Nephron (organoid): Measurements from ENCODE around the gene OLIG3.

Experiments
- H3K27ac Mint-ChIP-seq, 3 experiments: 2 replicates each; pipeline ENCODE4 v1.8.0; 2020; ENCODE audit warnings: mixed read lengths in 3 of 3, mild to moderate bottlenecking in 2 of 3, moderate library complexity in 1 of 3
- H3K27me3 Mint-ChIP-seq: 2 replicates; pipeline ENCODE4 v1.8.0; 2021; ENCODE audit warnings: low read depth, mild to moderate bottlenecking, moderate library complexity, mixed read lengths
- H3K36me3 Mint-ChIP-seq: 2 replicates; pipeline ENCODE4 v1.8.0; 2020; ENCODE audit warnings: low read depth, mixed read lengths
- H3K4me1 Mint-ChIP-seq: 2 replicates; pipeline ENCODE4 v1.8.0; 2020; ENCODE audit warnings: mixed read lengths
- H3K4me3 Mint-ChIP-seq, 3 experiments: 2 replicates each; pipeline ENCODE4 v1.8.0; 2020; ENCODE audit warnings: mild to moderate bottlenecking in 3 of 3, mixed read lengths in 3 of 3, moderate library complexity in 2 of 3
- H3K9me3 Mint-ChIP-seq: 2 replicates; pipeline ENCODE4 v1.8.0; 2020; ENCODE audit warnings: mixed read lengths
- TF ChIP-seq, protein P1 (sequence below), 3 experiments: fragments of 200-600 bp; sonication (generic); IDR thresholded peaks; one replicate each; pipeline ENCODE4 v1.5.0; 2021; ENCODE audit warnings: antibody characterized with exemption in 3 of 3; ENCODE audit not compliant: unreplicated experiment in 3 of 3

OLIG3 gene

DNA sequence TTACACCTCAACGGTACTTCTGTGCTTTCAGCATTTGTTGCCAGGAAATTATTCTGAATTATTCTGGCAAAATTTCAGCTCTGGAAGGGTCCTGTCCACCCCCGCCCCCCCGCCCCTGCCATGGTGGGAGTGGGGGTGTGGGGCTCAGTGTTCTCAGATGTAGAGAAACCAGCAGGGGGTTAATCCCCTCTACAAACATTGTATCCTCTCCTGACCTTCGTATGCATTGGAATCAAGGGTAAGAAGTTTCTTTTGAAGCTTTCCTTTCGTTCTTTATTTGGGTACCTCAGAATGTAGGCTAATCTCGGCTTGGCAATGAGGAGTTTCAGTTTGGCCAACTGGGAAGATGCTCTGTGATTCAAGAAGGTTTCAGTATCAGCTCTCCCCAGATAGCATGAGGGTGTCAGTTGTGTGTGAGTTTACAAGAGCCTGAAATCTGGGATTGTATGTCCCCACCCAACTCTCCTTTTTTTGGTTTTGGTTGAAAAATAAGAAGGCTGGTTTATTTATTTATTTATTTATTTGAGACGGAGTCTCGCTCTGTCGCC, 25.5 kb upstream of the OLIG3 start:
- Mint-ChIP-seq H3K36me3 (no peaks in the 10 kb centered on the region), H3K9me3 (no peaks in the 10 kb centered on the region), H3K27me3 (peaks cover 66% of the 10 kb centered on the region), H3K27ac (no peak overlapping the region), H3K4me1 (no peaks in the 10 kb centered on the region), H3K4me3 (no peak overlapping the region)
- TF ChIP-seq, protein P1, sequence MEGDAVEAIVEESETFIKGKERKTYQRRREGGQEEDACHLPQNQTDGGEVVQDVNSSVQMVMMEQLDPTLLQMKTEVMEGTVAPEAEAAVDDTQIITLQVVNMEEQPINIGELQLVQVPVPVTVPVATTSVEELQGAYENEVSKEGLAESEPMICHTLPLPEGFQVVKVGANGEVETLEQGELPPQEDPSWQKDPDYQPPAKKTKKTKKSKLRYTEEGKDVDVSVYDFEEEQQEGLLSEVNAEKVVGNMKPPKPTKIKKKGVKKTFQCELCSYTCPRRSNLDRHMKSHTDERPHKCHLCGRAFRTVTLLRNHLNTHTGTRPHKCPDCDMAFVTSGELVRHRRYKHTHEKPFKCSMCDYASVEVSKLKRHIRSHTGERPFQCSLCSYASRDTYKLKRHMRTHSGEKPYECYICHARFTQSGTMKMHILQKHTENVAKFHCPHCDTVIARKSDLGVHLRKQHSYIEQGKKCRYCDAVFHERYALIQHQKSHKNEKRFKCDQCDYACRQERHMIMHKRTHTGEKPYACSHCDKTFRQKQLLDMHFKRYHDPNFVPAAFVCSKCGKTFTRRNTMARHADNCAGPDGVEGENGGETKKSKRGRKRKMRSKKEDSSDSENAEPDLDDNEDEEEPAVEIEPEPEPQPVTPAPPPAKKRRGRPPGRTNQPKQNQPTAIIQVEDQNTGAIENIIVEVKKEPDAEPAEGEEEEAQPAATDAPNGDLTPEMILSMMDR (IDR thresholded peaks at IDR 0.05; ENCODE audit: unreplicated experiment in 3 of 3): no peak

DNA sequence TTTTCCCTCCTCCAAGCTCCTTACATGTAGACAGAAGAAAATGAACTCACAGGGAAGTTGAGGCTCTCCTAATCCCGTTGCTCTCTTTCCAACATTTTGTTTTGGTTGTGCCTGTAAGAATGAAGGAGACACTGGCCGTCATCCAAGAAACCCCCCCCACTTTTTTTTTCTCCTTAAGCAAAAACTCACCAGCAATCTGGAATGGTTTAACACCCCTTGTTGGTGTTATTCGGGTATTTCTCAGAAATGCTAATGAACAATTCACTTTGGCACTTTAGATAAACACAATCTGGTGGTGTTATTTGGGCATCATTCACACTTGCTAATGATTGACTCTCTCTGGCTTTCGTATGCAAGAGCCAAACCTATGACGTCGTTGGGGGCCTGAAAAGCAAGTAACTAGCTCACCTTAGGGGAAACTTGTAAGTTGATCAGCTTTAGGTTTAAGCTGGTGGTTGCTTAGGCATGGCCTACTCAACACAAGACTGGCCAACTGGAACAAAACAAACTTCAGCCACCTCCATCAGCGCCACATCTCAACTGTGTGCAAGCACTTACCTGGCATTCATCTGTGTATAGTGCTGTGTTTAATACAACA, 24.3 kb upstream of the OLIG3 start:
- H3K4me3 Mint-ChIP-seq: no peak overlapping the region
- peaks cover 71% of the 10 kb centered on the region for H3K27me3 Mint-ChIP-seq
- no peaks in the 10 kb centered on the region for H3K9me3 Mint-ChIP-seq
- H3K36me3 Mint-ChIP-seq: no peaks in the 10 kb centered on the region
- TF ChIP-seq, protein P1 (IDR thresholded peaks at IDR 0.05; ENCODE audit: unreplicated experiment in 3 of 3): no peak
- H3K4me1 Mint-ChIP-seq: no peaks in the 10 kb centered on the region
- no peak overlapping the region for H3K27ac Mint-ChIP-seq

DNA sequence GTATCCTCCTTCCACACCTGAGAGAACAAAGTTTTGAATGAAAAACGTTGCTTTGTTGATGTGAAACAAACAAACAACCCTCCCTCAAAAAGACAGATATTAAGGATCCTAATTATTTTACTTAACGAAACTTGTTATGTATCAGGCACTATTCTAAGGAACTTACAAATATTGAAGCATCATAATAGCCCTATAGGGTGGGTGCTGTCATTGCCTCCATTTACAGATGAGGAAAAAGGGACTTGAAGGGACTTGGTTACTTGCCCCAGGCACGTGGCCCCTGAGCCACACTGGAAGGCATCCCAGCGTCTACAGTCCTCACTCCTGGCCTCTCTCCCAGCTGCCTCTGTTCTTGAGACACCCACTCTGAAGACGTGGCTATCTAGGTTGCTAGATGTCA, 20.2 kb upstream of the OLIG3 start:
- no peaks in the 10 kb centered on the region for H3K4me1 Mint-ChIP-seq
- H3K27ac Mint-ChIP-seq: no peak overlapping the region
- no peaks in the 10 kb centered on the region for H3K9me3 Mint-ChIP-seq
- no peaks in the 10 kb centered on the region for H3K36me3 Mint-ChIP-seq
- H3K4me3 Mint-ChIP-seq: no peak overlapping the region
- peaks cover 83% of the 10 kb centered on the region for H3K27me3 Mint-ChIP-seq
- TF ChIP-seq, protein P1 (IDR thresholded peaks at IDR 0.05; ENCODE audit: unreplicated experiment in 3 of 3): no peak

DNA sequence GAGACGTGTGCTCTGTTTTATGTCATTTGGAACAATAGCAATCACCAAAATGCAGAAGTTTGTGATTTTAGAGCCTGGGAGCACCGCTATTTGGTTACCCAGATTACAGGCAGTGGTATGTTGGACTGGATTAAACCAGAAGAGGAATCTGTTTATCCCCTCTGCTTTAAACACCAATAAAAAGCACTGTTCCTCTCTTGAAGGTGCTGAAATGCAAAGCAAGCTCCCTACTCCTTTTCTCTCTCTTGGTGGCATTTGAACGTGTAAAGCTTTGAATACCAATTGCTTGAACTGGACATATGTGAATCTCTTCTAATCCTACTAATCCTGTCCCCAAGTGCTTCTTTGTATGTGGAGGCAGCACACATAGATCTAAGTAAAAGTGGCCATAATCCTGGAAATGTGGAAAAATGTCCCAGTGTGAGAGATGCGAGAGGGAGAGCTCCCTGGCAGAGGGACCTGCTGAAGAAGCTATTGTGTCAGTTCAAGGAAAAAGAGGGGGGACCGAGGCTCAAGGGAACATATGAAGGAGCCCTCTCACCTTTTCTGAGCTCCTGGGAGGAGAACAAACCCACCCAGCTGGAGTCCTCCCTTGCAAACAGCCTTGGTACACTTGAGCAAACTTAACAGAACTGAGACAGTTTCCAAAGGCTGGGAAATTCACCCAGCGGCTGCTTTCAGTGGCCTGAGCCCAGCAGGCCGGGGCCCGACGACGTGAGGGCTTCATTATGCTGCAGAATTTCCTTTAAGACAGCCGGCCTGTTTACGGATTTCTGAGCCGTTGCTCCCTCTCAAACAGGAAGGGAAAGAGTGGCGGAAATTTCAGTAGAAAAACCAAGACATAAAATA, 18.8 kb upstream of the OLIG3 start:
- no peak overlapping the region for H3K4me3 Mint-ChIP-seq
- TF ChIP-seq, protein P1 (IDR thresholded peaks at IDR 0.05; ENCODE audit: unreplicated experiment in 3 of 3): no peak
- H3K36me3 Mint-ChIP-seq: no peaks in the 10 kb centered on the region
- peaks cover 4% of the 10 kb centered on the region for H3K9me3 Mint-ChIP-seq
- peaks cover 83% of the 10 kb centered on the region for H3K27me3 Mint-ChIP-seq
- no peaks in the 10 kb centered on the region for H3K4me1 Mint-ChIP-seq
- H3K27ac Mint-ChIP-seq: no peak overlapping the region

DNA sequence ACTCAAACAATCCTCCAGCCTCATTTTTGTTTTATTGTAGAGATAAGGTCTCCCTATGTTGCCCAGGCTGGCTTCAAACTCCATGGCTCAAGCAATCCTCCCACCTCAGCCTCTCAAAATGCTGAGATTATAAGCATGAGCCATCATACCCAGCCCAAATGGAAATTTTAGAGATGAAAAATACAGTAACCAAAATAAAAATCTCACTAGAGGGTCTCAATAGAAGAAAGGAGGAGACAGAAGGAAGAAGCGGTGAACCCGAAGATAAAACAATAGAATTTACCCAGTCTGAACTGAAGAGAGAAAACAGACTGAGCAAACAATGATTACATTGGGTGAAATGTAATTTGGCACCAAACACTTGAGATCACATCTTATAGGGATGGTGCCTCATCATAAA, 16.7 kb upstream of the OLIG3 start:
- Mint-ChIP-seq H3K9me3 (peaks cover 4% of the 10 kb centered on the region), H3K27ac (no peak overlapping the region), H3K36me3 (no peaks in the 10 kb centered on the region), H3K4me1 (no peaks in the 10 kb centered on the region), H3K27me3 (peaks cover 79% of the 10 kb centered on the region), H3K4me3 (no peak overlapping the region)
- TF ChIP-seq, protein P1 (IDR thresholded peaks at IDR 0.05; ENCODE audit: unreplicated experiment in 3 of 3): no peak
